HepG2 (cell line): ENCODE data around the gene NEK7. TPM values are rescaled to one million over a fixed set of nuclear protein-coding genes. Genes with fewer than 3 reads are reported as not detected.

ENCODE experiments used
- ATAC-seq: fragments of 200-7000 bp; cut with Tn5 transposase; 3 replicates; pipeline ENCODE4 v1.9.1; 2020; ENCODE audit warnings: mild to moderate bottlenecking, moderate library complexity
- BruUV-seq: library from RNA; stranded (reverse); fragments of 400-500 nt; replicated peaks from 2 replicates; lab custom pipeline; 2021; lab: Mats Ljungman, UMichigan
- CTCF ChIA-PET: fragments of 300-600 bp; formaldehyde crosslinking; extraction: SDS; loops from one replicate; lab custom pipeline; 2021; ENCODE audit warnings: low total read pairs, inconsistent platforms, low intra/inter-chr PET ratio; lab: Yijun Ruan, JAX
- POLR2A ChIA-PET: fragments of 350-600 bp; sonication (Branson Sonifier 250); formaldehyde crosslinking; loops from one replicate; lab custom pipeline; 2020; ENCODE audit warnings: antibody characterized with exemption, inconsistent platforms; lab: Yijun Ruan, JAX
- DNase-seq: peaks from one replicate; pipeline ENCODE4 v3.0.0-alpha.2; 2015; ENCODE audit warnings: low spot score
- FAIRE-seq: peaks from 3 replicates; lab custom pipeline; 2011; peaks lifted over from hg19 to GRCh38; lab: Jason Lieb, UNC
- H2AFZ ChIP-seq: one replicate; pipeline ENCODE4 v1.6.1; 2011; ENCODE audit warnings: low read length, inconsistent platforms
- H3K27ac ChIP-seq: fragments of 300-600 bp; 3 replicates; pipeline ENCODE4 v1.8.0; 2011; ENCODE audit warnings: mixed run types, mild to moderate bottlenecking, mixed read lengths, low read length, inconsistent platforms; ENCODE audit not compliant: insufficient read depth; ENCODE audit errors: extremely low read length
- H3K27me3 ChIP-seq, 2 experiments: fragments of 200-600 bp in 1 of 2; 2 replicates in 1 of 2; 3 replicates in 1 of 2; pipeline versions ENCODE4 v1.6.0 to v1.8.0; 2011; ENCODE audit warnings: low read length in 2 of 2, mild to moderate bottlenecking in 2 of 2, moderate library complexity in 2 of 2, inconsistent platforms in 1 of 2; ENCODE audit not compliant: insufficient read depth in 2 of 2, control insufficient read depth in 1 of 2
- H3K36me3 ChIP-seq, 2 experiments: fragments of 200-600 bp in 1 of 2; replicated peaks in 1 of 2; 2 replicates in 1 of 2; 3 replicates in 1 of 2; pipeline versions ENCODE4 v1.5.1 to v1.8.0; 2011; ENCODE audit warnings: low read length in 2 of 2, inconsistent platforms in 1 of 2; ENCODE audit not compliant: insufficient read depth in 2 of 2, control insufficient read depth in 1 of 2
- H3K4me1 ChIP-seq: 2 replicates; pipeline ENCODE4 v1.5.1; 2012; ENCODE audit warnings: low read length, inconsistent platforms; ENCODE audit not compliant: insufficient read depth
- H3K4me2 ChIP-seq: 2 replicates; pipeline ENCODE4 v1.6.0; 2011; ENCODE audit warnings: low read depth, low read length, inconsistent platforms
- H3K4me3 ChIP-seq, 3 experiments: fragments of 200-600 bp in 1 of 3; sonication (generic), shearing (Covaris generic) in 1 of 3; replicated peaks in 1 of 3; 2 replicates each; pipeline ENCODE4 v1.5.1; 2011 to 2016; ENCODE audit warnings: low read length in 3 of 3, inconsistent platforms in 2 of 3, low read depth in 2 of 3, mild to moderate bottlenecking in 2 of 3, control low read depth in 1 of 3, mixed read lengths in 1 of 3; ENCODE audit not compliant: insufficient read depth in 1 of 3
- H3K79me2 ChIP-seq: one replicate; pipeline ENCODE4 v1.6.1; 2011; ENCODE audit warnings: low read length, inconsistent platforms; ENCODE audit not compliant: insufficient read depth
- H3K9ac ChIP-seq: 2 replicates; pipeline ENCODE4 v1.6.0; 2011; ENCODE audit warnings: mild to moderate bottlenecking, low read depth, low read length, inconsistent platforms; ENCODE audit not compliant: insufficient read depth
- H3K9me3 ChIP-seq: 2 replicates; pipeline ENCODE4 v1.5.1; 2012; ENCODE audit warnings: mild to moderate bottlenecking, low read length
- H4K20me1 ChIP-seq: 2 replicates; pipeline ENCODE4 v1.6.0; 2011; ENCODE audit warnings: inconsistent platforms, mild to moderate bottlenecking, low read length, moderate library complexity; ENCODE audit not compliant: insufficient read depth
- ARID4A ChIP-seq: sonication (generic); formaldehyde crosslinking; IDR thresholded peaks from 2 replicates; pipeline ENCODE4 v1.5.0; 2020; ENCODE audit warnings: mild to moderate bottlenecking, missing genetic modification reagents, borderline replicate concordance
- BRCA1 ChIP-seq: sonication (generic); formaldehyde crosslinking; IDR thresholded peaks from 2 replicates; pipeline ENCODE4 v1.4.0; 2020; ENCODE audit warnings: missing genetic modification reagents
- CC2D1A ChIP-seq: sonication (generic); formaldehyde crosslinking; IDR thresholded peaks from 2 replicates; pipeline ENCODE4 v1.8.1; 2023; ENCODE audit warnings: mild to moderate bottlenecking, missing genetic modification reagents
- EHMT2 ChIP-seq: fragments of 200-600 bp; sonication (generic); IDR thresholded peaks from 2 replicates; pipeline ENCODE4 v1.7.0; 2017; ENCODE audit warnings: antibody characterized with exemption, low read depth, low read length, borderline replicate concordance
- ISX ChIP-seq: sonication (generic); formaldehyde crosslinking; conservative IDR thresholded peaks from 2 replicates; pipeline ENCODE4 v1.5.0; 2020; ENCODE audit warnings: missing genetic modification reagents
- NFIC ChIP-seq: IDR thresholded peaks from 2 replicates; pipeline ENCODE4 v1.6.1; 2012; ENCODE audit warnings: mild to moderate bottlenecking, low read length, inconsistent platforms
- NR2C2 ChIP-seq: sonication (generic); formaldehyde crosslinking; IDR thresholded peaks from 2 replicates; pipeline ENCODE4 v1.4.0; 2020; ENCODE audit warnings: missing genetic modification reagents, mild to moderate bottlenecking, moderate library complexity, borderline replicate concordance
- RFXANK ChIP-seq: IDR thresholded peaks from 2 replicates; pipeline ENCODE4 v1.6.1; 2016
- SMAD9 ChIP-seq: sonication (generic); formaldehyde crosslinking; IDR thresholded peaks from 2 replicates; pipeline ENCODE4 v1.5.1; 2020; ENCODE audit warnings: mild to moderate bottlenecking, missing genetic modification reagents
- SOX6 ChIP-seq, 2 experiments: fragments of 450-650 bp in 1 of 2; sonication (generic) in 1 of 2; formaldehyde crosslinking in 1 of 2; IDR thresholded peaks; 2 replicates each; pipeline versions ENCODE4 v1.4.0 to v1.6.1; 2017 to 2020; ENCODE audit warnings: antibody characterized with exemption in 1 of 2, mild to moderate bottlenecking in 1 of 2, missing genetic modification reagents in 1 of 2
- ZNF251 ChIP-seq: sonication (generic); formaldehyde crosslinking; IDR thresholded peaks from 2 replicates; pipeline ENCODE4 v1.9.0; 2021; ENCODE audit warnings: mild to moderate bottlenecking, missing genetic modification reagents
- ZNF292 ChIP-seq: sonication (generic); formaldehyde crosslinking; IDR thresholded peaks from 2 replicates; pipeline ENCODE4 v1.8.1; 2022; ENCODE audit warnings: mild to moderate bottlenecking, low read depth, missing genetic modification reagents, borderline replicate concordance
- ZNF549 ChIP-seq: sonication (generic); formaldehyde crosslinking; IDR thresholded peaks from 2 replicates; pipeline ENCODE4 v1.5.0; 2020; ENCODE audit warnings: missing genetic modification reagents
- ZNF558 ChIP-seq: sonication (generic); formaldehyde crosslinking; IDR thresholded peaks from 2 replicates; pipeline ENCODE4 v1.9.0; 2022; ENCODE audit warnings: mild to moderate bottlenecking, missing genetic modification reagents, borderline replicate concordance
- WGBS: methylation state at CpG from one replicate; pipeline ENCODE4 v1.1.6; 2017; ENCODE audit warnings: low lambda C conversion rate; 5-methylcytosine and 5-hydroxymethylcytosine counted together
- in situ Hi-C: cut with HindIII; loops from 2 replicates; pipeline ENCODE4 v1.10.0; 2017; ENCODE audit warnings: low pct_unique_long_range_greater_than_20kb; ENCODE audit not compliant: extremely low pct_ligation_motif_present
- intact Hi-C: fragments of 100-400 bp; cut with micrococcal nuclease; formaldehyde crosslinking; loops from one replicate; pipeline ENCODE4 v1.10.0; 2022; ENCODE audit not compliant: unreplicated experiment
- polyA plus RNA-seq, 8 experiments: library from polyadenylated mRNA; depleted of rRNA in 3 of 8; stranded (reverse) in 7 of 8; unstranded in 1 of 8; fragments of >200 nt; fragmentation: Illumina TruSeq in 4 of 8; extraction: Trizol in 4 of 8; gene quantifications; 2 replicates each; pipeline versions ENCODE4 v1.2.1 to v1.2.3, GENCODE V29; 2011 to 2016; ENCODE audit warnings: low read depth in 4 of 8, missing spikeins in 1 of 8, mixed read lengths in 1 of 8; ENCODE audit not compliant: insufficient read depth in 1 of 8
- total RNA-seq, 5 experiments: library from RNA; depleted of rRNA; stranded (reverse); fragments of >200 nt; fragmentation: Illumina TruSeq; extraction: Trizol; gene quantifications; 2 replicates each; pipeline ENCODE4 v1.2.3, GENCODE V29; 2016; ENCODE audit warnings: low read depth in 1 of 5
- TF ChIP-seq, protein P1 (sequence below): sonication (generic); formaldehyde crosslinking; IDR thresholded peaks from 2 replicates; pipeline ENCODE4 v1.8.1; 2023; ENCODE audit warnings: mild to moderate bottlenecking, missing genetic modification reagents
- TF ChIP-seq, protein P2 (sequence below): sonication (generic); formaldehyde crosslinking; conservative IDR thresholded peaks from 2 replicates; pipeline ENCODE4 v1.8.0; 2022; ENCODE audit warnings: low read depth, missing genetic modification reagents

Gene NEK7
- total and polyA plus RNA-seq, 2 of the 13 experiments (the other 11 are each of a cell fraction or from before 2014, with no cell fraction given) = 18.1 to 19.2 TPM

GRCh38 chr1:198253259-198253658 is 96.5 kb downstream of the NEK7 start (continued):
- TF ChIP-seq ISX (CRISPR knock-in tag) = no peak
- no peak for TF ChIP-seq SOX6 (IDR thresholded peaks at IDR 0.05)
- TF ChIP-seq SOX6 (CRISPR knock-in tag; IDR thresholded peaks at IDR 0.05) = no peak
- no peak for TF ChIP-seq RFXANK (CRISPR knock-in tag)
- no peak for TF ChIP-seq ARID4A (CRISPR knock-in tag)
- TF ChIP-seq ZNF558 (CRISPR knock-in tag) = no peak
- no peak for TF ChIP-seq ZNF292 (CRISPR knock-in tag)
- no peak for TF ChIP-seq CC2D1A (CRISPR knock-in tag)

- CTCF ChIA-PET = no interaction called here
- intact Hi-C loops = no loop called here
- TF ChIP-seq BRCA1 (CRISPR knock-in tag) (no peak), NFIC (no peak), SMAD9 (CRISPR knock-in tag) (no peak), NR2C2 (no peak), EHMT2 (no peak), ZNF549 (CRISPR knock-in tag) (no peak), ZNF251 (CRISPR knock-in tag) (no peak)
- TF ChIP-seq, protein P1, sequence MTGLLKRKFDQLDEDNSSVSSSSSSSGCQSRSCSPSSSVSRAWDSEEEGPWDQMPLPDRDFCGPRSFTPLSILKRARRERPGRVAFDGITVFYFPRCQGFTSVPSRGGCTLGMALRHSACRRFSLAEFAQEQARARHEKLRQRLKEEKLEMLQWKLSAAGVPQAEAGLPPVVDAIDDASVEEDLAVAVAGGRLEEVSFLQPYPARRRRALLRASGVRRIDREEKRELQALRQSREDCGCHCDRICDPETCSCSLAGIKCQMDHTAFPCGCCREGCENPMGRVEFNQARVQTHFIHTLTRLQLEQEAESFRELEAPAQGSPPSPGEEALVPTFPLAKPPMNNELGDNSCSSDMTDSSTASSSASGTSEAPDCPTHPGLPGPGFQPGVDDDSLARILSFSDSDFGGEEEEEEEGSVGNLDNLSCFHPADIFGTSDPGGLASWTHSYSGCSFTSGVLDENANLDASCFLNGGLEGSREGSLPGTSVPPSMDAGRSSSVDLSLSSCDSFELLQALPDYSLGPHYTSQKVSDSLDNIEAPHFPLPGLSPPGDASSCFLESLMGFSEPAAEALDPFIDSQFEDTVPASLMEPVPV (CRISPR knock-in tag) = no peak
- TF ChIP-seq, protein P2, sequence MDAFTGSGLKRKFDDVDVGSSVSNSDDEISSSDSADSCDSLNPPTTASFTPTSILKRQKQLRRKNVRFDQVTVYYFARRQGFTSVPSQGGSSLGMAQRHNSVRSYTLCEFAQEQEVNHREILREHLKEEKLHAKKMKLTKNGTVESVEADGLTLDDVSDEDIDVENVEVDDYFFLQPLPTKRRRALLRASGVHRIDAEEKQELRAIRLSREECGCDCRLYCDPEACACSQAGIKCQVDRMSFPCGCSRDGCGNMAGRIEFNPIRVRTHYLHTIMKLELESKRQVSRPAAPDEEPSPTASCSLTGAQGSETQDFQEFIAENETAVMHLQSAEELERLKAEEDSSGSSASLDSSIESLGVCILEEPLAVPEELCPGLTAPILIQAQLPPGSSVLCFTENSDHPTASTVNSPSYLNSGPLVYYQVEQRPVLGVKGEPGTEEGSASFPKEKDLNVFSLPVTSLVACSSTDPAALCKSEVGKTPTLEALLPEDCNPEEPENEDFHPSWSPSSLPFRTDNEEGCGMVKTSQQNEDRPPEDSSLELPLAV = no peak
These were observed 96.9 kb downstream of the NEK7 start for GRCh38 chr1:198253668-198254067.

More at GRCh38 chr1:198253668-198254067, 96.9 kb downstream of the NEK7 start:
- Histone ChIP-seq H3K4me2 (no peak overlapping the region), H2AFZ (no peak overlapping the region), H3K36me3 (no peaks in the 10 kb centered on the region), H3K79me2 (no peaks in the 10 kb centered on the region), H4K20me1 (no peaks in the 10 kb centered on the region), H3K9me3 (no peaks in the 10 kb centered on the region), H3K4me3 (no peak overlapping the region), H3K4me1 (no peaks in the 10 kb centered on the region), H3K27ac (no peak overlapping the region), H3K9ac (no peak overlapping the region), H3K27me3 (no peaks in the 10 kb centered on the region)
- DNase-seq = no peak
- no peak for FAIRE-seq
- POLR2A ChIA-PET = no interaction called here
- 94% methylated on average over 1 of the region's 1 CpG for WGBS
- BruUV-seq = no TSS peak
- no peak for ATAC-seq
- in situ Hi-C loops = no loop called here
